GM18870 (cell line): ENCODE measurements around the gene TTC8.
"Not testable (repeated sequence)": the region's sequence is repeated elsewhere in the genome, so short reads cannot be mapped to it uniquely, and the experiment has no call there.

Experiments
- ATAC-seq: cut with Tn5 transposase; IDR thresholded peaks from one replicate; pipeline ENCODE4 v1.9.1; 2021; ENCODE audit warnings: moderate library complexity; ENCODE audit not compliant: unreplicated experiment

Gene TTC8

GRCh38 chr14:88823968-88824313 lies 510 bp upstream of the TTC8 start:
- peak; percentile 18 for ATAC-seq

GRCh38 chr14:88825078-88825458 lies 617 bp downstream of the TTC8 start:
- no peak for ATAC-seq

- ATAC-seq = no peak
Observed at GRCh38 chr14:88825503-88825902, 1.1 kb downstream of the TTC8 start.

DNA sequence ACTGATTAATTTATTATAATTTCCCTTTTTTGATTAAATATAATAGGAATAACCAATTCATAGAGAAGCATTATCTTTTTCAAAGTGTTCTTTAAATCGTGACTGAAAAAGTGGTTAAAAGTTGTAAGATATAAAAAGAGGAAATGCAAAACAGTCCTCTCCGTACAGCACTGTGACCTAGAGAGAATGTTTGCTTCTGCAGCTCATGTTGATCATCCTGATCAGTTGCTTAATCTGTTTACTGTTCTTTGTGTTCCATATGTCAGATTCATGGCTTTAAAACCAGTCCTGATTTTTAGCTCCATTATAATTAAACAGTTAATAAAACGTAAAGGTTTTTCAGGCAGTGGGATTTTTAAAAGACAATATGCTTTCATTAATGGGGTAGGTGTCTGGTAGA lies 4.7 kb downstream of the TTC8 start:
- ATAC-seq = no peak

GRCh38 chr14:88829685-88830302 lies 5.3 kb downstream of the TTC8 start:
- ATAC-seq = no peak

DNA sequence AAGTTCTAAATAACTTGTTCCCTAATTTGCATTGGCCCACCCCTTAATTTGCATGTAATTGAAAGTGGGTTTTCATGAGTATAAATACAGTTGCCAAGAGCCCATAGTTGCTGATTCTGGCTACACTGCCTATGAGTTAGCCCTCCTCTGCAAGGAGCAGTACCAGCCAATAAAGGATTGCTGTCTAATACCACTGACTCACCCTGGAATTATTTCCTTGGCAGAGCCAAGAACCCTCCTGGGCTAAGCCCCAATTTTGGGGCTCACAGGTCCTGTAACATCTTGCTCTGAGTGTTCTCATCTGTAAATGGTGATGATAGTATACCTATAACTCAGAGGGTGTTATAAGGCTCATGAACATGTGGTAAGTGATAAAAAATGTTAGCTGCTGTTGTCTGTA lies 6.8 kb downstream of the TTC8 start:
- ATAC-seq = no peak

GRCh38 chr14:88834883-88835431 lies 10.5 kb downstream of the TTC8 start:
- no peak for ATAC-seq

GRCh38 chr14:88835661-88836060 lies 11.2 kb downstream of the TTC8 start:
- no peak for ATAC-seq

- ATAC-seq = no peak
Observed at GRCh38 chr14:88837495-88837894, 13.0 kb downstream of the TTC8 start.

- ATAC-seq = no peak
Observed at GRCh38 chr14:88838015-88838414, 13.6 kb downstream of the TTC8 start.

DNA sequence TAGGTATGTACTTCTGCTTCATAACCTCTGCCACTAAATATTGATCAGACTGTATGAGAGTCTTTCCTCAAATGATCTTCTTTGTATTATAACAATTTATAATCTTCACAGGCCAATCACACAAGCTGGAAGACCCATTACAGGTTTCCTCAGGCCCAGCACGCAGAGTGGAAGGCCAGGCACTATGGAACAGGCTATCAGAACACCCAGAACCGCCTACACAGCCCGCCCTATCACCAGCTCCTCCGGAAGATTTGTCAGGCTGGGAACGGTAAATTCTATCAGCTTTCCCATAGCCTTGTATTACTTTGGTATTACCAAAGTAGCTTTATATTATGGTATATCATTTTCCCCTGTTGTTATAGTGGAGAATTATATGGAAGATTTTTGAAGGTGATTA lies 16.5 kb downstream of the TTC8 start:
- ATAC-seq = no peak

DNA sequence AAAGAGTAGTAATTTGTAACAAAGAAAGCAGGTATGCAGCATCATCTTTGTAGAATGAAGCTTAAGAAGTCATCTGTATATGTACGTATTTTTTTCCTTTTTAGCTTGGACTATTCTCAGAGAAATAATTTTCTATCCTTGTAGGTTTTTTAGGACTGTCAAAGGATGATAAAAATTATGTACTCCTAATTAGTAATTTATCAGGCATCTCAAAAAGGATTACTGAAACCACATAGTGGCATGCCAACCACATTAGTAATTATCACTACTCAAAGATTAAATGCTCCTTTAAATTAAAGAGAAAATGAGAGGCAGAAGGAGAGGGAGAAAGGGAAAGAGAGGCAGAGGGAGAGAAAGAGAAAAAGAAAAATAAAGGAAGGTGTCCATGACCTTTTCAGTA lies 17.3 kb downstream of the TTC8 start:
- no peak for ATAC-seq

DNA sequence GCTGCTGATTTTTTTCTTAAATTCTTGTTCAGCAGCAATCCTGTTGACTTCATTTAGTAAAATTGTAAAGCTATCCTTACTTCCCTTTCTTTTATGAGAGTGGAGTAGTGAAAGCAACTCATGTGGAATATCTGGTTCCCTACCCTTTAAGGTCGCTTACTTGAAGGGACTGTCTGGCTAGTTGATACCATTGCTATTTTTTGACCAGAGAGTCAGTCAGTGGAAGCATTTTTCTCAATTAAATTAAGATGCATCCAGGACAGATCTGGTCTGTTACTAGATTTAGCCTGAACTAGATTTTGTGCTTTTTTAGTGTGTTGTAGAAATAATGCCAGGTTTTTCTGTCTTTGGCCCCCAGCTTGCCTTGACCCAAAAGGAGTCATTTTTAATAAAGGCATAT lies 18.0 kb downstream of the TTC8 start:
- no peak for ATAC-seq

DNA sequence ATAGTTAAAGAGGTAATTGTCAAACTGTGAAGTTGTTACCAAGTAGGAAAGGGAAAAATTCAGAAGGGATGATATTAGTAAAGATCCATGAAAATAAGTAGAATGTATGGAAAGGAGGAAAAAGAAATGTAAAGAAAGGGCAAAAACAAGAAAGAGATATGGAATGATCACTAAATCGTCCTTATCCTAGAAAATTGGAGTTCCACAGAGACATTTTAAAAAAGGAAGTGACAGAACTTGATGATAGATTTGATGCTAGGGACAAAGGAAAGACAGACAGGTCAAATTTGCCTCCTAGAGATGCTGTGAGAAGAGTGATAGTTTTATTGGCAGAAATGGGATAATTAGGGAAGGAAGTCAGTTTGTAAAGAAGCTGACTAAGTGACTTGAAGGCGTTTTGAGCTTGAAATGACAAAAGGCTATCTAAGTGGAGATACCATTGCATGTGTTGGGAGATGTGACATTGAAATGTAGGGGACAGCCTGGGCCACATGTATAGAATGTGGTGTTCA lies 20.6 kb downstream of the TTC8 start:
- ATAC-seq = no peak

DNA sequence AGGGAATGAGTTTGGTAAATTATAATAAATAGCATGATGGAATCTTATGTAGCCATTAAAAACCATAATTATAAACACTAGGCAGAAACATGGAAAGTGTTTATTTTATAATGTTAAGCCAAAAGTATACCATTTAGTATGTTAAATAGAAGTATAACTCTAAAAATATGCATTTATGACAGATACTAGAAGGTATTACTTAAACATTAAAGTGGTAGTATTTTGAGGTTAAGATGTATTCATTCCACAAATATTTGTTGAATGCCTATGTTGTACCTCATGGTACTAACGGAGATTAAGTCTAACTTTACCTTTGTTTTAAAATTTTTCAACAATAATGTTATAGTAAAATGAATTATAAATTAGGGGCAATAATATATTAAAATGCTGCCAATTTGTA lies 24.1 kb downstream of the TTC8 start:
- ATAC-seq = no peak

- ATAC-seq = no peak
Observed at GRCh38 chr14:88849716-88850115, 25.3 kb downstream of the TTC8 start.

GRCh38 chr14:88851587-88851986 lies 27.1 kb downstream of the TTC8 start:
- no peak for ATAC-seq

- no peak for ATAC-seq
Observed at GRCh38 chr14:88852632-88853031, 28.2 kb downstream of the TTC8 start.

DNA sequence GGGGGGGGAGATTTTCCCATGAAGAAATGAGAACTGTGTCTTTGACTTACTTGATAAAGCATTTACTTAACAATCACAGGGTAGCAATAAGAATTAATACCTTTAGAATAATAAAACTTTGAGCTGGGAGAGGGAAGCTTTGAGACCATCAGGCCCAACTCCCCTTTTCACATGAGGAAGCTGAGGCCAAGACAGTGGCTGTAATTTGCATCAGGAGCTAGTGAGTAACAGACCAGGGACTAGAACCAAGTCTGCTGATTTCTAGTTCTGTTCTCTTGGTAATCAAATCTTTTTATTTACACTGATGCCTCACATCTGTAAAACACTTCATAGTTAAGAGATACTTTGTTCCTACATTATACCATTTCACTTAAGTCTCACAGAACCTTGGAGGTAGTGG lies 28.7 kb downstream of the TTC8 start:
- ATAC-seq = no peak

GRCh38 chr14:88856786-88857366 lies 32.4 kb downstream of the TTC8 start:
- ATAC-seq = no peak

- ATAC-seq = not testable (repeated sequence)
Observed at GRCh38 chr14:88857861-88858260, 33.4 kb downstream of the TTC8 start.

GRCh38 chr14:88859118-88859517 lies 34.7 kb downstream of the TTC8 start:
- not testable (repeated sequence) for ATAC-seq

DNA sequence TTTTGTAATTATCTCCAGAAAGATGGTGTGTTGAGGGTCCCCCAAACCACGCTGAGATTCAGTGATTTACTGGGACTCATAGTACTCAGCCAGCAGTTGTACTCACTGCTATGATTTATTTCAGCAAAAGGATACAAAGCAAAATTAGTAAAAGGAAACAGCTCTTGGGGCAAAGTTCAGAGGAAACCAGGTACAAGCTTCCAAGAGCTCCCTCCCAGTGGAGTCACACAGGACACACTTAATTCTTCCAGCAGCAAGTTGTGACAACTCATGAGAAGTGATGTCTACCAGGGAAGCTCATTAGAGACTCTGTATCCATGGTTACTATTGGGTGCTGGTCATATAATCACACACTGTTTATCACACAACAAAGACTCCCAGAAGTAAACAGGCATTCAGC lies 38.7 kb downstream of the TTC8 start:
- no peak for ATAC-seq
